ENCODE results near the gene MYH9.
"Not testable (repeated sequence)": the region's sequence is repeated elsewhere in the genome, so short reads cannot be mapped to it uniquely, and the experiment has no call there.

Gene MYH9

GRCh38 chr22:36413022-36413775 lies 25.4 kb upstream of the MYH9 start:
- no peak for DNase-seq

GRCh38 chr22:36411589-36412258 lies 24.0 kb upstream of the MYH9 start:
- DNase-seq: peak; percentile 11

- DNase-seq: peak; percentile 69
Measured at GRCh38 chr22:36409911-36410756, 22.4 kb upstream of the MYH9 start.

GRCh38 chr22:36409554-36409910 lies 21.8 kb upstream of the MYH9 start:
- DNase-seq: not testable (repeated sequence)

- no peak for DNase-seq
Measured at GRCh38 chr22:36409056-36409455, 21.3 kb upstream of the MYH9 start.

GRCh38 chr22:36406721-36407120 lies 19.0 kb upstream of the MYH9 start:
- DNase-seq: no peak

- DNase-seq: peak; percentile 65
Measured at GRCh38 chr22:36405671-36406538, 18.1 kb upstream of the MYH9 start.

GRCh38 chr22:36405221-36405661 lies 17.5 kb upstream of the MYH9 start:
- peak; percentile 40 for DNase-seq

- DNase-seq: no peak
Measured at GRCh38 chr22:36404446-36404845, 16.7 kb upstream of the MYH9 start.

- no peak for DNase-seq
Measured at GRCh38 chr22:36399472-36399778, 11.7 kb upstream of the MYH9 start.

GRCh38 chr22:36398601-36399471 lies 11.1 kb upstream of the MYH9 start:
- no peak for DNase-seq

GRCh38 chr22:36397131-36398093 lies 9.6 kb upstream of the MYH9 start:
- no peak for DNase-seq

- DNase-seq: no peak
Measured at GRCh38 chr22:36395915-36396314, 8.1 kb upstream of the MYH9 start.

GRCh38 chr22:36395055-36395849 lies 7.5 kb upstream of the MYH9 start:
- DNase-seq: no peak

GRCh38 chr22:36391638-36392037 lies 3.9 kb upstream of the MYH9 start:
- DNase-seq: no peak

- not testable (repeated sequence) for DNase-seq
Measured at GRCh38 chr22:36389122-36389521, 1.4 kb upstream of the MYH9 start.

GRCh38 chr22:36387709-36387958 lies 133 bp downstream of the MYH9 start:
- DNase-seq: no peak

GRCh38 chr22:36386900-36387708 lies 663 bp downstream of the MYH9 start:
- DNase-seq: no peak

- DNase-seq: no peak
Measured at GRCh38 chr22:36386351-36386899, 1.3 kb downstream of the MYH9 start.
